ENCODE measurements around the gene MTHFSD.

MTHFSD gene

GRCh38 chr16:86516623-86517003 is 38.4 kb downstream of the MTHFSD start:
- TF ChIP-seq PPARA (CRISPR knock-in tag; IDR thresholded peaks at IDR 0.05; ENCODE audit: borderline replicate concordance) (no peak), POU6F1 (CRISPR knock-in tag; IDR thresholded peaks at IDR 0.05; ENCODE audit: borderline replicate concordance, low read depth) (no peak), CREB5 (CRISPR knock-in tag; IDR thresholded peaks at IDR 0.05; ENCODE audit: low read depth) (no peak), SNAI2 (CRISPR knock-in tag; IDR thresholded peaks at IDR 0.05) (no peak), ZFP30 (CRISPR knock-in tag; IDR thresholded peaks at IDR 0.05) (no peak)
- no peak for ATAC-seq

GRCh38 chr16:86515777-86516622 is 39.0 kb downstream of the MTHFSD start:
- no peak for ATAC-seq
- TF ChIP-seq SNAI2 (CRISPR knock-in tag; IDR thresholded peaks at IDR 0.05) (no peak), CSRNP3 (CRISPR knock-in tag; IDR thresholded peaks at IDR 0.05) (no peak), ESRRG (CRISPR knock-in tag; IDR thresholded peaks at IDR 0.05) (no peak), ZC3H10 (CRISPR knock-in tag; IDR thresholded peaks at IDR 0.05) (no peak), ISL1 (CRISPR knock-in tag; IDR thresholded peaks at IDR 0.05) (no peak), CREB5 (CRISPR knock-in tag; IDR thresholded peaks at IDR 0.05; ENCODE audit: low read depth) (no peak)

GRCh38 chr16:86515413-86515776 is 39.6 kb downstream of the MTHFSD start:
- no peak for TF ChIP-seq OSR1 (CRISPR knock-in tag; IDR thresholded peaks at IDR 0.05)
- TF ChIP-seq ZNF565 (CRISPR knock-in tag; conservative IDR thresholded peaks at IDR 0.05; ENCODE audit: low read depth) = no peak
- no peak for TF ChIP-seq CREB5 (CRISPR knock-in tag; IDR thresholded peaks at IDR 0.05; ENCODE audit: low read depth)
- no peak for TF ChIP-seq RARB (CRISPR knock-in tag; IDR thresholded peaks at IDR 0.05)
- no peak for TF ChIP-seq ZC3H10 (CRISPR knock-in tag; IDR thresholded peaks at IDR 0.05)
- no peak for ATAC-seq

GRCh38 chr16:86514481-86515376 is 40.3 kb downstream of the MTHFSD start:
- ATAC-seq = no peak
- TF ChIP-seq ZNF70 (CRISPR knock-in tag; IDR thresholded peaks at IDR 0.05) (no peak), GLIS3 (CRISPR knock-in tag; IDR thresholded peaks at IDR 0.05) (no peak), ZNF8 (CRISPR knock-in tag; IDR thresholded peaks at IDR 0.05) (no peak), ZC3H10 (CRISPR knock-in tag; IDR thresholded peaks at IDR 0.05) (no peak), RARB (CRISPR knock-in tag; IDR thresholded peaks at IDR 0.05) (no peak), TOX (CRISPR knock-in tag; IDR thresholded peaks at IDR 0.05; ENCODE audit: borderline replicate concordance) (no peak), OSR1 (CRISPR knock-in tag; IDR thresholded peaks at IDR 0.05) (no peak), ZFP3 (CRISPR knock-in tag; IDR thresholded peaks at IDR 0.05) (no peak), CREB5 (CRISPR knock-in tag; IDR thresholded peaks at IDR 0.05; ENCODE audit: low read depth) (no peak), TSHZ2 (CRISPR knock-in tag; IDR thresholded peaks at IDR 0.05) (no peak), ZNF565 (CRISPR knock-in tag; conservative IDR thresholded peaks at IDR 0.05; ENCODE audit: low read depth) (no peak), ZFP30 (CRISPR knock-in tag; IDR thresholded peaks at IDR 0.05) (no peak)
